HUDEP-2 (cell line): ENCODE measurements around the gene TBC1D21.

Experiments used
- DNase-seq, 76 experiments: peaks; one replicate each; lab custom pipeline; 2025; ENCODE audit not compliant: unreplicated experiment in 76 of 76; lab: John Stamatoyannopoulos, UW

Gene TBC1D21

DNA sequence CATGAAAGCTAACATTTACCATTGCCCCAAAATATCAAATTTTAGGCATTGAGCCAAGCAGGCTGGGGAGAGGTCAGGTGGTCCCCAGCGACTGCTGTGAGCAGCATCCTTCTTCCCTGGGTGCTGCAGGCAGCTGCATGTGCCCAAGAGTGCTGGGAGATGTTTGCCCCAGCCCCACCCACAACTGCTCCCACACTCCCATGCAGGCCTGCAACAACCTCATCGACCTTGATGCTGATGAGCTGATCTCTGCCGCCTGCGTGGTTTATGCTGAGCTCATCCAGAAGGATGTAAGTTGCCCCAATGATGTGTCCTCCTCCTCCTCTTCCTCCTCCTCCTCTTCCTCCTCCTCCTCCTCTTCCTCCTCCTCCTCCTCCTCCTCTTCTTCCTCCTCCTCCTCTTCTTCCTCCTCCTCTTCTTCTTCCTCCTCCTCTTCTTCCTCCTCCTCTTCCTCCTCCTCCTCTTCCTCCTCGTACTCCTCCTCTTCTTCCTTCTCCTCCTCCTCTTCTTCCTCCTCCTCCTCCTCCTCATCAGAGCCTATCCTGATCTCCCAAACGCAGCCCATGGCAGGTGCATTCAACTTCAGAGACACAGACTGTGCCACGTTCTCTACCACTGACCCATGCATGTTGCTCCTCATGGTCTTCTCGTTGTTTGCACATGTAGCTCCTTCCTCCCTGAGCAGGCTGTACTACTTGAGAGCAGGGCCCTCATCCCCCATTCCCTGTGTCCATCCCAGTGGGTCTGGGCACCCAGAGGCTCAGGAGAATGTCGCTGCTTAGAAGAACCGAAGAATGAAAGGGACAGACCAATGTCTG, 15.1 kb downstream of the TBC1D21 start:
- no peak for DNase-seq

- no peak for DNase-seq
Measured at GRCh38 chr15:73889053-73889761, 15.8 kb downstream of the TBC1D21 start.

DNA sequence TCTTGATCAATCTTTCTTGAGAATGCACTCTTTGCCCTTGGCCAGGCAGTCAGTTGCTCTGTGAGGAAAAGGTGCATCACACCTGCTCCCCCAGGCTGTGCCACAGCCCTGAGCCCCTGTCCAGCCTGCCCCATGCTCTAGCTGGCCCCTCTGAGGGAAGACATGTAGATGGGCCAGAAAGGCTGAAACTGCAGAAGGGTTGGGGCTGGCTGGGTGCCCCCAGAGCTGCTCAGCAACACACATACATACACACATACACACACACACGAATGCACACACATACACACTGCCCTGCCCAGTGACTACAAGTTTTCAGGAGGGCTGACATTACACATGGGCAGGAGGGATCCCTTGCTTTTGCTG, 16.4 kb downstream of the TBC1D21 start:
- DNase-seq, result no peak

DNA sequence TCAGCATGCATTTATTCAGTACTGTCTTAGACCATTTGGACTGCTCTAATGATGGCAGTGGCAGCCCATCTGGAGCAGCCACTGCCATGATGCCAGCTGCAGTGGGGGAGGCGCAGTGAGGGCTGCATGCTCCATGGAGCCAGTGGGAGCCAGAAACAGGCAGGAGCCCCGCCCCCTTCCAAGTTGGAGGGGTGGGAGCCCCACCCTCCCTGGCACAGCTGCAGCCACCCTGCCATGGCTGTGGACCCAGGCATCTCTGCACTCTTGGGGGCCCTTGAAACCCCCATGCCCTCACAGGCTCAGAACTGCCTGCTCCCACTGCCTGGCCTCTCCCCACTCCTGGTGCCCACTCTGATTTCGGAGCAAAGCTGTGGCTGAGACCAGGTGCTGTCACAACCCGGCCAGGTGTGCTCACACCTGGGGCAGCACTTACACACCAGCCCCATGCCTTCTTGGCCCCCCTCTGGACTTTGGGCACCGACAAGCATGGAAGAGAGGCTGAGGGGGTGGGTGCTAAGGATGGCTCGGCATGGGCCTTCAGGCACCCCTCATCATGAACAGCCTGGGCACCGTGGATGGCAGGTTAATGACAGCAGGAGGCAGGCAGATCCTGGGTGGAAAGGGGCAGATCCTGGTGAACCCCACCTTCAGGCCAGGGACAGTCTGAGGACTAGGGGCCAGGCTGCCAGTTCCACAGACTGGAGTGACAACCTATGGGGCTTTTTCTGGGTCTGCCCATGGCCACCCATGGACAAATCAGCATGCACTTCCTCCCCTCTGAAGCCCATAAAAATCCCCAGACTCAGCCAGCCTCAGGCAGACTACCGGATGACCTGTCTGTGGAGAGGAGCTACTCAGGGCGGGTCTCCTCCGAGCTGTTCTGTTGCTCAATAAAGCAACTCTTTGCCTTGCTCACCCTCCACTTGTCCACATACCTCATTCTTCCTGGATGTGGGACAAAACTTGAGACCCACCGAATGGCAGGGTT, 18.3 kb downstream of the TBC1D21 start:
- DNase-seq, result no peak

- DNase-seq, result no peak
Measured at GRCh38 chr15:73892446-73893226, 19.3 kb downstream of the TBC1D21 start.

DNA sequence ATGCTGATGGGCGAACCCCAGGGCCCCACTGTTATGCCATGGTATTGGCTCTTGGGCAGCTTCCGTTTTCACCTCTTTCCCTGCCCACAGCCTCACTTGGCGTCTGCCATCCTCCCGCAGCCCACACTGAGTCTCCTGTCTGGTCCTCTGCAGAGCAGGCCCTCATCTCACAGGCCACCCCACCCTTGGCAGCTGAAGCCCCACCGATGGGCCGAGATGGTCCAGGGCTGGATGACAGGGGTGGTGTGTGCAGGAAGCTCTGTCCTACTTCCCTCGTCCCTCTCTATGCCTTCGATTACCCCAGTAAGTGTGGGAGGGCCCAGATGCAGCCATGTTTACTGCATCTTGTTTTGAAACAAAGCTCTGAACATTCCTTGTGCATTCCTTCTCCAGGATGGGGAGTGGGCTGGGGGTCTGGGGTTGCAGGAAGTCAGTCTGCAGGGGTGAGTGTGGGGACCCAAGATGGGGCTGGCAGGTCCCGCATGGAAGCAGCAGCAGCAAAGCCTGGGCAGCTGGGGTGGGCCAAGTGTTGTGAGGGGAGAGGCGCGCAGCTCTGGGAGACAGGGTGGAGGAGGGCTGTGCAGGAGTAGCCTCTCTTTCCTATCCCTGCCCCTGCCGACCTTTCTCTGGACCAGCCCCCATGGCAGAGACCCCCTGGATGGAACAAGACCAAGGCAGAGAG, 20.9 kb downstream of the TBC1D21 start:
- no peak for DNase-seq

DNA sequence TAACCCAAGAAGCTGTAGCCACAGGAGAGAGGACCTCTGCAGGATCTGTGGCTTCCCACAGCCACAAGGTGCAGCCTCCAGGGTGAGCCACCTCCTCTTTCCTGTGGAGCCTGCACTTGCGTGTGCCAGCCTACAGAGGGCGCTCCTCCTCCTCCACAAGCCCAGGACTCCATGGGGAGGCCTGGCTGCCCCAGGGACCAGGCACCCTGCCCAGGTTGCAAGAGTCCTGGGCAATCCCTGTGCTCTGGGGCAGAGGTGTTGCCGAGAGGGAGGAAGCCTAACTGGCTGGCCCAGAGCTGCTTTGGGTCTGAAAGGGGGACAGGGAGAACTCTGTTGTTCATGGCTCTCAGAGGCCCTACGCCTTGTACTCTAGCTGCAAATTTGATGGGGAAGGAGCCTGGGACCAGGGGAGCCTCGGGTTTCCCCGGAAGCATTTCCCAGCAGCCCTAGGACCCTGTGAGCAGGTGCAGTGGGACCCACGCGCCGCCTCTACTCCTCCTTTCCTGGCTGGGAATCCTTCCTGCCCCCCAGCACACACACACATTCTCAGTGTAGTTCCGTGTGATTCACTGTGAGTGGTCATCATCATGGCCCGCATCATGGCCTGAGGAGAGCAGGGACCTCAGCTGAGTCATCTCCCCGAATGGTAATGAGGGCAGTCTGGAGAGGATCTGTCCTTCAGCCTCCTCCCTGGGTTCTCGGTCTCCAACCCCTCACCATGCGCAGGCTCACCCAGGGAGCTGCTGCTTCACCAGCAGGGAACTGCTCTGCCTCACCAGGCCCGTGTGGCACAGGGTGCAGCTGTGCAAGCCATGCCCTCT, 24.3 kb downstream of the TBC1D21 start:
- peak in 54 of 76 experiments; percentile 1 to 71 (median 30) for DNase-seq

DNA sequence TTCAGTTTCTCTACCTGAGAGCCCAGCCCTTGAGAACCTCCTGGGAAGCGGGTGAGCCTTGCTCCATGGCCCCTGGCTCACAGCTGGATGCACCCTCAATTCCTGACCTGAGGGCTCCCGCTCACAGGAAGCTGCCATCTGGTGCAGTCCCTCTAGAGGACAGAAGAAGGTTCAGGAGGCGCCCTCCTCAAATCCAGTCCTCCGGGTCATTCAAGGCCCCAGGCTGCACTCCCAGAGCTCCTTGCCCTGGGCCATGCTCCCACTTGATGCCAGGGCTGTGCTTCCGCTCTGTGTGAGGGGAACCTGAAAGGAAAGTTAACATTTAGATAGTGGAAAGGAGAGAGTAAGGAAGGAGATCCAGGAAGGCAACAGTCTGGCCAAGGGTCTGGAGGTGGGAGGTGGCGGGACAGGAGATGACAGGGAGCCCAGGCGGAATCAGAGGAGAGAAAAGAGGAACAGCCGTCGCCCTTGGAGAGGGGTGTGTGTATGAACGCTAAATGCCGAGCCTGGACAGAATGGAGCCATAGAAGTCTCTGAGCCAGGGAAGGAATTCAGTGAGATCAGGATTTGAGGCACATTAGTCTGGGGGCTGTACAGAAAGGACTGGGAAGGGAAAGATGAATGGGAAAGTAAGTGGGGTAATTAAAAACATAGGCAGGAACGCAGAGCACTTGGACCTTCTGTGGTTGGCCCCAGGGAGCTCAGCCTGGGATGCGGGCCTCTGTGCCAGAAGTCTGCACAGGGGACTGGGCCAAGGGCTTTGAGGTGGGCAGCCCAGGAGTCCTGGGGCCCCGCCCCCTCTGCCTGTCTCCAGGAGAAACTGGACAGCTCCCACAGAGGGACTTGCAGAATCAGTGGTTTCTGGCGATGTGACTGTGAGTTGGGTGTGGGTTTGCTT, 26.1 kb downstream of the TBC1D21 start:
- DNase-seq, result no peak

DNA sequence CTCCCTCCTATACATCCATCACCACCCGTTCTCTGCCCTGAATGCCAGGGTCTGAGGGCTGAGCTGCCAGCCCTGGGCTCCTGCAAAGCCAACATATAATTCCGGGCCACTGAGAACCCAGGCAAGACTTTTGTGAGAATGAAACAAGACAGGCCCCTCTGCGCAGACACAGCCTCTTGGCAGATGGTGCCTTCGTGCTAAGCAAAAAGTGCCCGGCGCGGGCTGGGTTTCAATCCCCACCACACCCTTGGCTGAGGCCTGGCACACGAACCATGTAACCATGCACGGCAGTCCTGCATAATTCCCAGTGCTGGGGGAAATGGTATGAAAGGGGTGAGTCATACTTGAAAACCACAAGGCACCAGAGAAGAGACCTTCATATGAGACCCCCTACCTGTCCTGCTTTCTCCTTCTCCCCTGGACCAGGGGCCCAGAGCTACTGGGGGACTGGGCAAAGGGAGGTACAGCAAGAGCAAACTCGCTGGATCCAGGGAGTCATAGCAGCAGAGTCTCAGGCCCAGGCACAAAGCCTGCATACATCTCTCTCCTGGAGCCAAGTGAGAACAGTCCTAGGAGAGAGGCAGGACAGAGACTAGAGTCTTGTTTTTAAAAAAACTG, 26.8 kb downstream of the TBC1D21 start:
- no peak for DNase-seq

GRCh38 chr15:73901126-73901810, 27.9 kb downstream of the TBC1D21 start:
- DNase-seq, result no peak

DNA sequence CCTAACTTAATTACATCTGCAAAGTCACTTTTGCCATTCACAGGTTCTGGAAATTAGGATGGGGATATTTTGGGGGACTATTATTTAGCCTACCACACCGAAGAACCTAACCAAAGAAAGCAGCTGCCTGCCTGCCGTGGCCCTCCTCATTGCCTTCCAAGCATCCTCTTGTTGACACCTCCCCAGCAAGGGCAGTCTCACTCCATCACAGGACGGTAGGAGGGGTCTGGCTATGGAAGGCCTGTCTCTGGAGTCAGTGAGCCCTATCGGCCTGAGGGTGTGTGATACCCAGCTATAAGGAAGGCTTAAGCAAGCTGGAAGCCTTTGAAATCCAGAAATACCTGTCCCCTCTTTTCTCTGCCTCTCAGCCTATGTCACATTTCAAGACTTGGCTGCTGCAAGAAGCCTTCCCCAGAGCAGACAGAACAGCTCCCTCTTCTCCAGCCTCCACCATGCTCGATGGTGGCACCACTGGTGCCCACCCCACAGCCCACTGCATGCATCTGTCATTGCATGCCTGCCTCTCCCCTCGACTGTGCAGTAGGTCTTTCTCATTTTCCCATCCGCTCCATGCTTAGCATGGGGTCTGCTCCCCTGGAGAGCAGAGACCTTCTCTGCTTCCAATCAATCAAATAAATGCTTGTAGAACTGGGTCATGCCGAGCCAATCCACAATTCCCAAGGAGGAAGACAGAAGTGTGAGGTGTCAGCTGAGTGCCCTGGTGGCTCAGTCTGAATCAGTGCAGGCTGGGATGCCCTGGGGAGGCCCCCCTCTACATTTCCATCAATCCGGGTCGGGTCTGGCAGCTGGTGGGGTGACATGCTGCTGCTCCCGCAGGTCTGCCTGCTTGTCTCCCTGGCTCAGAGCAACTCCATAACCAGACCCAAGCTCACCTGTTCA, 29.0 kb downstream of the TBC1D21 start:
- DNase-seq, result no peak

DNA sequence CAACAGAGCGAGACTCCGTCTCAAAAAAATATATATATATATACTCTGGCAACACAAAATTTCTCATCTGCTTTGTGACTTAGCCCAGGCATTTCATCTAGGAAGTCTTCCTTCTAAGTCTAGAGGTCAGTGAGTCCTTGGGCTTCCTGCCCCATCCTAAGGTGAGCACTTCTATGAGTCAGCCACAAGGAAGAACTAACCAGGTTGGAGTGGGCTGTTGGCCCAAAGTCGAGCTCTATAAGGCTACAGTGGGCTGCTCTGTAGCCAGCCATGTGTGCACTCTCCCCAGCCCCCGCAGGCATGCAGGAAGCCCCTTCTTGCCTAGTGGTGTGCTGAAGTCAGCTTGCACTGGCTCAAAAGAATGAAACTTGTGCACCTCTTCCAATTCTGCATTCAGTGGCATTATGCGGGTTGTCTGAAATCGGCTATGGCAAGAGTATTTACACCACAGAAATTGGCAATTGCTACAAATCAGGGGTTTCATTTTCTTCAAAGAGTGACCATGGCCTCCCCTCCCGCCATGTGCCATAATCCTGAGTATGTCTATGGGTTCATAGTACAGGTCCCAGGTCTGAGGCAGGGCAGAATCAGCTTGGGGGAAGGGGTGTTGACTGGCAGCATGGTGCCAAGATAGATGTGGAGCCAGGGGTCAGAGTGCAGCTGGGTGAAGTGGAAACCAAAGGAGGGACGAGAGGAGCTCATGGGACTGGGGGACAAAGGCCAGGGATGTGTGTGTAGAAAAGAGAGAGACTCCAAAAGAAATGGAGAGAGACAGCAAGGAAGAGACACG, 30.9 kb downstream of the TBC1D21 start:
- DNase-seq, result no peak

DNA sequence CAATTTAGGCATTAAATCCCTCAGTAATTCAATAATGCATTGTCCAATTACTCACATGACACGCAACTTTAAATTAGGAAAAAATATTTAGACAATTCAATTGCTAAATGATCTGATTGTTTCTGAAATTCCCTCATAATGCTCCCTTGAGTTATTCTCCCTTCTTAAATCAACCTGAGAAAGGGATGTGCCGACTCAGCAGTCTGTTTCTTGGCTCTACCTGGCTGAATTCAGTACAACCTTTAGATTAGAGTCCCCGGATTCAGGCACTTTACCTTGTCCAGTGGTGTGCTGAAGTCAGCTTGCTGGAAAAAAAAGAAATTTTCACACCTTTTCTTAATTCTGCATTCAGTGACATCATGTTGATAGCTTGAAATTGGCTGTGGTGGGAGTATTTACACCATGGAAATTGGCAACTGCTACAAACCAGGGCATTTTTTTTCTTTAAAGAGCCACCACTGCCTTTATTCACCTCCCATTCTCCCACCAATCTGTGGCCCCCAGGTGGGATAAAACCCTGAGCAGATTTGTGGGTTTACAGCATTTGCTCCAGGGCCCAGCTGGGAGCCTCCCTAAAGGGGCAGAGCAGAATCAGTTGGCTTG, 32.0 kb downstream of the TBC1D21 start:
- DNase-seq, result no peak

DNA sequence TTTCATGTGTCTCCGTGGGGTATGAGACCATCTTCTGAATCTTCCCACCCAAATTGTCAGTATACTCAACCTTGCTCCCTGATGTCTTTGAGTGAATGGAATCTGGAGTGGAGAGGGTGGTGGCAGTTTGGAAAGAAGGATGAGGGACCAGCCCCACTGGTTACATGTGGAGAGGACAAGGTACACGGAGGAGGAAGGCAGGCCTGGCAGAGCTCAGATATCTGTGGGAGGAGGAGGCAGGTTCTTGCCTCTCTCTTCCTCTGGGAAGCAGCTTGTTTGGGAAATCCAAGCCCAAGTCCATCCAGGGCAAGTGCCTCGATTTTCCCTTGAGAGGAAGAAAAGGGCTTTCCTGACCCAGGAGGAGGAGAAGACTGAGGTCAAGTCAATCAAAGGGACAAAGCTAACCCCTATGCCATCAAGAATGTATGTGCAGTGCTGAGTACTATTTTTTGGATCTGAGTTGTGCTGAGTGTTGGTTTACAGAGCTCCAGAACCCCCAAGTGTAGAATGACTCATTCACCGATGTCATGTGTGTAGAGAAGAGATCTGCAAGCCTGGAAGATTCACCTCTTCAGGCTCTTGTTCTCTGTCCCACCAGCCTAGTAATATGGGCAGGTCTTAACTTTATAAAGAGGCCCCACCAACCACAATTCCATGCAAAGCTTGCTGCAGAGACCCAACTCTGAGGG, 33.1 kb downstream of the TBC1D21 start:
- no peak for DNase-seq
